GM19372 (cell line): Measurements from ENCODE around the gene PACRG.

ENCODE experiments used
- ATAC-seq: cut with Tn5 transposase; IDR thresholded peaks from one replicate; pipeline ENCODE4 v1.9.1; 2021; ENCODE audit warnings: mild to moderate bottlenecking, low read depth, moderate library complexity; ENCODE audit not compliant: unreplicated experiment

The PACRG gene

DNA sequence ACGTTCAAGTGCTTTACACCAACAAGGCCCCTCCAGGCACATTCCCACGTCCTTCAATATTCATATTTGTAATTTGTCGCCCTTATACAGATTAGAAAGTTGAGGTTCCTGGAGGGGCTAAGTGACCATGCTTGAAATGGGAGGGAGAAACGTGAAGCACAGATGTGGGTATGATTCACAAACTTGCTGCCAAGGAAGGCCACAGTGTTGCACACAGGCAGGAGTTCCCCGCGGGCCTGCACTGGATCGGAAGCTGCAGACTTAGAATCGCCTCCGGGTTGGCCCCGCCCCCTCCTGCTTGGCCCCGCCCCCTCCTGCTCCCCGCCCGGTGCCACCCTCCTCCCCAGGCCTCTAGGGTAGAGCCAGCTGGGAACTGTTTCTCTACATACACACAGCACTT is 628.5 kb downstream of the PACRG start:
- ATAC-seq: no peak

DNA sequence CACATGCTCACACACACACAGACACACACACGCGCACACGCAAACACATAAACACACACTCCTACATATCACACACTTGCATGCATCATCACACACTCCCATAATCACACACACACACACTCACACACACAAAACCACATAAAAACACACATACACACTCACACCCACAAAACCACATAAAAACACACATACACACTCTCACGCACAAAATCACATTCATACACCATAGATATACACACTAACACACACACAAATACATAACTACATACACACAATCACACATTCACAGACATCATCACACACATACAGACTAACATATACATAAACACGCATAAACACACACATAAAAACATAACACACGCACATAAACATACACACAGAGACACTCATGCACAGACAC is 629.0 kb downstream of the PACRG start:
- no peak for ATAC-seq

- no peak for ATAC-seq
Observed at GRCh38 chr6:163364641-163365040, 636.9 kb downstream of the PACRG start.
